C4-2B (cell line): ENCODE results near the gene DLG2.

Source experiments
- ZFX ChIP-seq: fragments of 450-650 bp; IDR thresholded peaks from 2 replicates; pipeline ENCODE4 v1.6.1; 2017
- TF ChIP-seq, protein P1 (sequence below): fragments of 450-650 bp; conservative IDR thresholded peaks from 2 replicates; pipeline ENCODE4 v1.5.1; 2017; ENCODE audit warnings: mild to moderate bottlenecking

DNA sequence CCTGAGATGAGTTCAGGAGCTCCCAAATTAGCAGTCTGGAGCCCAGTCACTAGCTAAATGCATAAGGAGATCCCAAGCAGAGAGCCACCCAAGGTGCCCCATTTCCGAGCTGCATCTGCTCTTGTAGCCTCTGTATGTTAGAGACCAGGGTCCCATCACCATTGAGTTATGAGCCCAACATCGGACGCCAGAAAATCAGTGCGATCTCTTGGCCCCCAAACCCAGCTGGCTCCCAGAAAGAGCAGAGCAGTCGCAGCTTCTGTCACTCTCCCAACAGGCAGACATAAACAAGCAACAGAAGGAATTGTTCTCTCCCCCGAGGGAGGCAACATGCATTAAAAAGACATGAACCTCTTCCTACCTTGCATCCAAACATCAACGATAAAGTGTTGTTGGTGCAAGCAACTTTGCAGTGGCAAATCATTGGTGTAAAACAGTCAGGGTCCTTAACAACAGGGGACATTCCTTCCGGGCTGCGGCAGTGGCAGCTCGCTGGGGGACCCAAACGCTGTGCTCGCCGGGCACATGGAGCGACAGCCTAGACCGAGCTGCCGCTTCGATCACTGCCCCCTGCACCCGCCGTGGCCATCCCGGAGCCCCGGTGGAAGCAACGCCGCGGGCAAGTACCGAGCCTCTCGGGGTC, 907.1 kb downstream of the DLG2 start:
- TF ChIP-seq, protein P1, sequence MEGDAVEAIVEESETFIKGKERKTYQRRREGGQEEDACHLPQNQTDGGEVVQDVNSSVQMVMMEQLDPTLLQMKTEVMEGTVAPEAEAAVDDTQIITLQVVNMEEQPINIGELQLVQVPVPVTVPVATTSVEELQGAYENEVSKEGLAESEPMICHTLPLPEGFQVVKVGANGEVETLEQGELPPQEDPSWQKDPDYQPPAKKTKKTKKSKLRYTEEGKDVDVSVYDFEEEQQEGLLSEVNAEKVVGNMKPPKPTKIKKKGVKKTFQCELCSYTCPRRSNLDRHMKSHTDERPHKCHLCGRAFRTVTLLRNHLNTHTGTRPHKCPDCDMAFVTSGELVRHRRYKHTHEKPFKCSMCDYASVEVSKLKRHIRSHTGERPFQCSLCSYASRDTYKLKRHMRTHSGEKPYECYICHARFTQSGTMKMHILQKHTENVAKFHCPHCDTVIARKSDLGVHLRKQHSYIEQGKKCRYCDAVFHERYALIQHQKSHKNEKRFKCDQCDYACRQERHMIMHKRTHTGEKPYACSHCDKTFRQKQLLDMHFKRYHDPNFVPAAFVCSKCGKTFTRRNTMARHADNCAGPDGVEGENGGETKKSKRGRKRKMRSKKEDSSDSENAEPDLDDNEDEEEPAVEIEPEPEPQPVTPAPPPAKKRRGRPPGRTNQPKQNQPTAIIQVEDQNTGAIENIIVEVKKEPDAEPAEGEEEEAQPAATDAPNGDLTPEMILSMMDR: no peak
- TF ChIP-seq ZFX: no peak
